OCI-M1 (cell line): ENCODE data around the gene UNC119.

Experiments
- DNase-seq: peaks from one replicate; lab custom pipeline; 2025; lab: John Stamatoyannopoulos, UW

The UNC119 gene

GRCh38 chr17:28544402-28545140 is 7.9 kb downstream of the UNC119 start:
- no peak for DNase-seq

- no peak for DNase-seq
These were observed 11.0 kb downstream of the UNC119 start for GRCh38 chr17:28541439-28541838.

GRCh38 chr17:28540231-28540630 is 12.2 kb downstream of the UNC119 start:
- DNase-seq = no peak

GRCh38 chr17:28538296-28538895 is 14.0 kb downstream of the UNC119 start:
- DNase-seq = no peak

- DNase-seq = no peak
These were observed 15.2 kb downstream of the UNC119 start for GRCh38 chr17:28537219-28537610.

- no peak for DNase-seq
These were observed 15.7 kb downstream of the UNC119 start for GRCh38 chr17:28536532-28537218.

- DNase-seq = no peak
These were observed 17.6 kb downstream of the UNC119 start for GRCh38 chr17:28534740-28535375.

- no peak for DNase-seq
These were observed 19.2 kb downstream of the UNC119 start for GRCh38 chr17:28533091-28533807.

- no peak for DNase-seq
These were observed 20.1 kb downstream of the UNC119 start for GRCh38 chr17:28532050-28532960.

- DNase-seq = no peak
These were observed 21.5 kb downstream of the UNC119 start for GRCh38 chr17:28530926-28531325.

GRCh38 chr17:28530250-28530649 is 22.2 kb downstream of the UNC119 start:
- no peak for DNase-seq

GRCh38 chr17:28529013-28529400 is 23.4 kb downstream of the UNC119 start:
- DNase-seq = no peak

- DNase-seq = peak; percentile 37
These were observed 24.0 kb downstream of the UNC119 start for GRCh38 chr17:28528327-28529012.

GRCh38 chr17:28527859-28528258 is 24.6 kb downstream of the UNC119 start:
- no peak for DNase-seq

GRCh38 chr17:28527181-28527681 is 25.2 kb downstream of the UNC119 start:
- peak; percentile 99 for DNase-seq

GRCh38 chr17:28526381-28526780 is 26.0 kb downstream of the UNC119 start:
- DNase-seq = no peak

GRCh38 chr17:28524476-28525424 is 27.7 kb downstream of the UNC119 start:
- peak; percentile 32 for DNase-seq

GRCh38 chr17:28523876-28524275 is 28.5 kb downstream of the UNC119 start:
- no peak for DNase-seq

GRCh38 chr17:28523186-28523585 is 29.2 kb downstream of the UNC119 start:
- DNase-seq = no peak
